H1 (cell line): ENCODE measurements around the gene MTMR6. TPM values are rescaled to one million over a fixed set of nuclear protein-coding genes. Genes with fewer than 3 reads are reported as not detected.

Source experiments
- CTCF ChIA-PET: fragments of 300-600 bp; sonication (Branson Sonifier 250); formaldehyde crosslinking; loops from one replicate; lab custom pipeline; 2021; ENCODE audit not compliant: partially characterized antibody; lab: Charles Lee
- POLR2A ChIA-PET: fragments of 300-600 bp; sonication (Branson Sonifier 250); formaldehyde crosslinking; loops from one replicate; lab custom pipeline; 2021; ENCODE audit warnings: inconsistent platforms; ENCODE audit not compliant: partially characterized antibody; lab: Charles Lee
- DNase-seq, 2 experiments: peaks; one replicate each; pipeline versions ENCODE4 v3.0.0 to v3.0.0-alpha.2; 2010 to 2022; ENCODE audit warnings: low spot score in 2 of 2, low read depth in 1 of 2, mixed read lengths in 1 of 2
- FAIRE-seq: peaks from 2 replicates; lab custom pipeline; 2011; peaks lifted over from hg19 to GRCh38; lab: Jason Lieb, UNC
- H2AFZ ChIP-seq: 2 replicates; pipeline ENCODE4 v1.8.1; 2012; ENCODE audit warnings: low read length, inconsistent platforms
- H2AK5ac ChIP-seq: 2 replicates; pipeline ENCODE4 v1.6.1; 2013; ENCODE audit warnings: low read depth, low read length
- H2BK120ac ChIP-seq: replicated peaks from 2 replicates; pipeline ENCODE3; 2013; ENCODE audit warnings: low read depth, low read length, inconsistent platforms
- H2BK12ac ChIP-seq: 2 replicates; pipeline ENCODE4 v1.6.1; 2013; ENCODE audit warnings: low read depth, low read length
- H2BK15ac ChIP-seq: 2 replicates; pipeline ENCODE4 v1.6.1; 2013; ENCODE audit warnings: low read length
- H2BK20ac ChIP-seq: 2 replicates; pipeline ENCODE4 v1.6.1; 2013; ENCODE audit warnings: low read length
- H2BK5ac ChIP-seq: 2 replicates; pipeline ENCODE4 v1.6.1; 2013; ENCODE audit warnings: low read depth, low read length
- H3K14ac ChIP-seq: 2 replicates; pipeline ENCODE4 v1.6.1; 2013; ENCODE audit warnings: inconsistent platforms; ENCODE audit not compliant: insufficient read length
- H3K18ac ChIP-seq: 2 replicates; pipeline ENCODE4 v1.6.1; 2013; ENCODE audit warnings: low read length; ENCODE audit errors: extremely low read depth
- H3K23ac ChIP-seq: 2 replicates; pipeline ENCODE4 v1.6.1; 2013; ENCODE audit warnings: inconsistent platforms; ENCODE audit not compliant: insufficient read length
- H3K23me2 ChIP-seq: 2 replicates; pipeline ENCODE4 v1.6.1; 2013; ENCODE audit warnings: low read depth, low read length
- H3K27ac ChIP-seq: 2 replicates; pipeline ENCODE4 v1.6.1; 2011; ENCODE audit warnings: low read depth, low read length, inconsistent platforms
- H3K27me3 ChIP-seq, 4 experiments: replicated peaks in 1 of 4; 1 replicate in 1 of 4; 2 replicates in 3 of 4; pipeline versions ENCODE4 v1.6.1 to v1.8.1; 2011 to 2013; ENCODE audit warnings: low read length in 3 of 4, mild to moderate bottlenecking in 3 of 4, inconsistent platforms in 2 of 4, mixed read lengths in 2 of 4, moderate library complexity in 1 of 4; ENCODE audit not compliant: control insufficient read depth in 3 of 4, insufficient read depth in 3 of 4; ENCODE audit errors: extremely low read depth in 1 of 4
- H3K36me3 ChIP-seq, 4 experiments: 2 replicates each; pipeline versions ENCODE4 v1.6.1 to v1.8.1; 2011 to 2013; ENCODE audit warnings: mild to moderate bottlenecking in 4 of 4, low read length in 3 of 4, moderate library complexity in 2 of 4, control low read depth in 1 of 4, inconsistent platforms in 1 of 4; ENCODE audit not compliant: insufficient read depth in 4 of 4, control insufficient read depth in 2 of 4
- H3K4ac ChIP-seq: replicated peaks from 2 replicates; pipeline ENCODE3; 2013; ENCODE audit warnings: low read length, low read depth, mixed read lengths, inconsistent platforms; ENCODE audit not compliant: insufficient read length
- H3K4me1 ChIP-seq, 4 experiments: replicated peaks in 1 of 4; 1 replicate in 1 of 4; 2 replicates in 3 of 4; pipeline versions ENCODE4 v1.6.1 to v1.8.1; 2011 to 2013; ENCODE audit warnings: low read length in 3 of 4, inconsistent platforms in 2 of 4, mixed read lengths in 1 of 4; ENCODE audit not compliant: insufficient read depth in 4 of 4, control insufficient read depth in 3 of 4
- H3K4me2 ChIP-seq, 2 experiments: 2 replicates each; pipeline versions ENCODE4 v1.6.1 to v1.8.1; 2011 to 2013; ENCODE audit warnings: low read depth in 2 of 2, low read length in 2 of 2, control low read depth in 1 of 2, inconsistent platforms in 1 of 2, mild to moderate bottlenecking in 1 of 2; ENCODE audit not compliant: insufficient read depth in 1 of 2
- H3K4me3 ChIP-seq, 4 experiments: fragments of 200-600, 300-600 bp in 1 of 4; sonication (generic), shearing (Covaris generic), sonication (Bioruptor Twin) in 1 of 4; 2 replicates each; pipeline versions ENCODE4 v1.5.1 to v1.8.1; 2011 to 2016; ENCODE audit warnings: low read length in 4 of 4, low read depth in 3 of 4, control low read depth in 2 of 4, inconsistent platforms in 2 of 4, mild to moderate bottlenecking in 2 of 4, mixed read lengths in 1 of 4, moderate library complexity in 1 of 4; ENCODE audit not compliant: insufficient read depth in 2 of 4; ENCODE audit errors: extremely low read depth in 1 of 4
- H3K56ac ChIP-seq: replicated peaks from 2 replicates; pipeline ENCODE3; 2013; ENCODE audit warnings: low read depth, mild to moderate bottlenecking, mixed read lengths, low read length, inconsistent platforms; ENCODE audit not compliant: insufficient read length
- H3K79me1 ChIP-seq: 2 replicates; pipeline ENCODE4 v1.6.1; 2013; ENCODE audit warnings: low read depth, low read length, control low read depth
- H3K79me2 ChIP-seq, 2 experiments: 2 replicates each; pipeline versions ENCODE4 v1.6.1 to v1.8.1; 2012 to 2013; ENCODE audit warnings: low read length in 2 of 2, mild to moderate bottlenecking in 2 of 2, inconsistent platforms in 1 of 2; ENCODE audit not compliant: insufficient read depth in 2 of 2, control insufficient read depth in 1 of 2
- H3K9ac ChIP-seq, 4 experiments: replicated peaks in 1 of 4; 1 replicate in 1 of 4; 2 replicates in 3 of 4; pipeline versions ENCODE4 v1.6.1 to v1.8.1; 2011 to 2013; ENCODE audit warnings: low read depth in 3 of 4, low read length in 3 of 4, control low read depth in 2 of 4, mild to moderate bottlenecking in 2 of 4, moderate library complexity in 2 of 4, inconsistent platforms in 1 of 4; ENCODE audit errors: extremely low read depth in 1 of 4
- H3K9me3 ChIP-seq, 2 experiments: 2 replicates each; pipeline versions ENCODE4 v1.6.1 to v1.8.1; 2012 to 2013; ENCODE audit warnings: mild to moderate bottlenecking in 2 of 2, moderate library complexity in 2 of 2, control low read depth in 1 of 2, inconsistent platforms in 1 of 2, low read depth in 1 of 2, low read length in 1 of 2, mixed read lengths in 1 of 2; ENCODE audit not compliant: insufficient read depth in 2 of 2
- H4K20me1 ChIP-seq, 2 experiments: replicated peaks in 1 of 2; 2 replicates each; pipeline versions ENCODE3 to v1.8.1; 2011 to 2013; ENCODE audit warnings: inconsistent platforms in 2 of 2, low read length in 2 of 2, mild to moderate bottlenecking in 1 of 2; ENCODE audit not compliant: insufficient read depth in 2 of 2, control insufficient read depth in 1 of 2
- H4K5ac ChIP-seq: 2 replicates; pipeline ENCODE4 v1.6.1; 2013; ENCODE audit warnings: low read length, low read depth, mixed read lengths, inconsistent platforms; ENCODE audit not compliant: insufficient read length
- H4K8ac ChIP-seq: 2 replicates; pipeline ENCODE4 v1.8.0; 2013; ENCODE audit warnings: mild to moderate bottlenecking, moderate library complexity, low read length, inconsistent platforms; ENCODE audit not compliant: insufficient read depth; ENCODE audit errors: extremely low read depth
- H4K91ac ChIP-seq: replicated peaks from 2 replicates; pipeline ENCODE3; 2013; ENCODE audit warnings: low read length, mixed read lengths, inconsistent platforms; ENCODE audit not compliant: insufficient read length
- ASH2L ChIP-seq: fragments of 200-600, 300-600 bp; sonication (generic); IDR thresholded peaks from one replicate; pipeline ENCODE4 v1.7.1; 2017; ENCODE audit warnings: low read length
- BACH1 ChIP-seq: IDR thresholded peaks from 2 replicates; pipeline ENCODE4 v1.6.1; 2012; ENCODE audit warnings: low read length, improper control_type of control experiment
- RAD21 ChIP-seq, 2 experiments: IDR thresholded peaks in 1 of 2; conservative IDR thresholded peaks in 1 of 2; 2 replicates each; pipeline ENCODE4 v1.6.1; 2011; ENCODE audit warnings: low read depth in 2 of 2, low read length in 2 of 2, improper control_type of control experiment in 1 of 2, inconsistent platforms in 1 of 2, mild to moderate bottlenecking in 1 of 2, moderate library complexity in 1 of 2
- RFX5 ChIP-seq: IDR thresholded peaks from 2 replicates; pipeline ENCODE4 v1.6.1; 2011; ENCODE audit warnings: low read depth, low read length, improper control_type of control experiment, borderline replicate concordance
- WGBS, 2 experiments: shearing (Covaris generic) in 1 of 2; methylation state at CpG; one replicate each; pipeline versions ENCODE4 v1.1.6 to v1.1.7; 2013 to 2015; ENCODE audit warnings: low lambda C conversion rate in 2 of 2, mixed read lengths in 2 of 2, inconsistent platforms in 1 of 2, low coverage in 1 of 2, missing lambda C conversion rate in 1 of 2; ENCODE audit not compliant: insufficient replicate concordance in 2 of 2, insufficient coverage in 1 of 2, insufficient read length in 1 of 2; ENCODE audit errors: extremely low coverage in 1 of 2, missing lambda C conversion rate in 1 of 2; 5-methylcytosine and 5-hydroxymethylcytosine counted together
- polyA plus RNA-seq, 7 experiments: library from polyadenylated mRNA; depleted of rRNA in 3 of 7; stranded (reverse) in 5 of 7; unstranded in 2 of 7; fragments of >200 nt in 5 of 7; fragments of 200-250 nt in 2 of 7; gene quantifications; 1 replicate in 5 of 7; 2 replicates in 1 of 7; 4 replicates in 1 of 7; pipeline versions ENCODE4 v1.2.1 to v1.2.3, GENCODE V29; 2011 to 2013; ENCODE audit warnings: missing spikeins in 2 of 7, mixed read lengths in 2 of 7
- total RNA-seq: library from RNA; stranded (reverse); fragmentation: NEBNext Ultra II Directional; extraction: Animal tissue kit (Norgen Biotek cat#: 25700); gene quantifications from 2 replicates; pipeline ENCODE4 v1.2.1, GENCODE V29; 2021
- TF ChIP-seq, protein P1 (sequence below), 3 experiments: IDR thresholded peaks; 1 replicate in 2 of 3; 2 replicates in 1 of 3; pipeline versions ENCODE4 v1.5.1 to v1.6.1; 2011; ENCODE audit warnings: low read length in 3 of 3, mild to moderate bottlenecking in 3 of 3, inconsistent platforms in 2 of 3, low read depth in 1 of 3, moderate library complexity in 1 of 3; ENCODE audit not compliant: insufficient read depth in 1 of 3; ENCODE audit errors: control extremely low read depth in 1 of 3

MTMR6 gene
- total and polyA plus RNA-seq, 2 of the 8 experiments (the other 6 are each of a cell fraction or from before 2014, with no cell fraction given) = 2.1 to 8.4 TPM

DNA sequence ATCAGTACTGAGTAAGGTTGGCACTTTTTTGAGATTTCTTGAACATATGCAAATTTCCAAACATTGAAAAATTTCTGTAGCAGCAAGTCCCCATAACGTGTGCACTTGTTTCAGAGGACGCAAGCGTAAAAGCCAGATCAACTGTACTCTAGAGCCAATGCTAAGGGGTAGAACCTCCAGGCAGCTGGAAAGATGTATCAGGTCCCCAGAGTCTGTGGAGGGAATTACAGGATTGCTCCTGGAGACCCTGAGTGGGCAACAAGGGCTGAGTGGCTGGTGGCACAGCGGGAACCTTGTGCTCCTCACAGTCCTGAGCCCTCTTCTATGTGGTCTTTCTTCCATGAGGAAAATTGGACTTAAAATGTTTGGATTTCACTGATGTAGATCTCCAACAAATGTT, 61.3 kb downstream of the MTMR6 start:
- Histone ChIP-seq H2BK12ac (no peak overlapping the region), H3K4ac (no peak overlapping the region), H3K4me1 (no peaks in the 10 kb centered on the region), H4K20me1 (no peaks in the 10 kb centered on the region), H2BK20ac (no peak overlapping the region), H3K36me3 (no peaks in the 10 kb centered on the region), H4K91ac (no peak overlapping the region), H3K4me2 (no peak overlapping the region), H2AK5ac (no peak overlapping the region)
- POLR2A ChIA-PET = no interaction called here
- no peak for DNase-seq
- TF ChIP-seq RAD21 (IDR thresholded peaks at IDR 0.05 in 1 of 2, conservative IDR thresholded peaks at IDR 0.05 in 1 of 2; ENCODE audit: low read depth in 2 of 2, low read length in 2 of 2) (peak in 1 of 2 experiments; percentile 14; a peak in 1 of 4 replicates), RFX5 (no peak), BACH1 (0 out of 2 replicates have a peak, but pooled peaks have one; percentile 14), ASH2L (no peak)
- TF ChIP-seq, protein P1, sequence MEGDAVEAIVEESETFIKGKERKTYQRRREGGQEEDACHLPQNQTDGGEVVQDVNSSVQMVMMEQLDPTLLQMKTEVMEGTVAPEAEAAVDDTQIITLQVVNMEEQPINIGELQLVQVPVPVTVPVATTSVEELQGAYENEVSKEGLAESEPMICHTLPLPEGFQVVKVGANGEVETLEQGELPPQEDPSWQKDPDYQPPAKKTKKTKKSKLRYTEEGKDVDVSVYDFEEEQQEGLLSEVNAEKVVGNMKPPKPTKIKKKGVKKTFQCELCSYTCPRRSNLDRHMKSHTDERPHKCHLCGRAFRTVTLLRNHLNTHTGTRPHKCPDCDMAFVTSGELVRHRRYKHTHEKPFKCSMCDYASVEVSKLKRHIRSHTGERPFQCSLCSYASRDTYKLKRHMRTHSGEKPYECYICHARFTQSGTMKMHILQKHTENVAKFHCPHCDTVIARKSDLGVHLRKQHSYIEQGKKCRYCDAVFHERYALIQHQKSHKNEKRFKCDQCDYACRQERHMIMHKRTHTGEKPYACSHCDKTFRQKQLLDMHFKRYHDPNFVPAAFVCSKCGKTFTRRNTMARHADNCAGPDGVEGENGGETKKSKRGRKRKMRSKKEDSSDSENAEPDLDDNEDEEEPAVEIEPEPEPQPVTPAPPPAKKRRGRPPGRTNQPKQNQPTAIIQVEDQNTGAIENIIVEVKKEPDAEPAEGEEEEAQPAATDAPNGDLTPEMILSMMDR (IDR thresholded peaks at IDR 0.05; ENCODE audit: control extremely low read depth in 1 of 3, insufficient read depth in 1 of 3, low read depth in 1 of 3, low read length in 3 of 3) = peak in 1 of 3 experiments; percentile 16; a peak in 1 of 4 replicates
- TF ChIP-seq, all 59 proteins: peak for 3
- Histone ChIP-seq H2BK15ac (no peak overlapping the region), H2BK5ac (no peak overlapping the region), H3K18ac (no peak overlapping the region), H3K27me3 (no peaks in the 10 kb centered on the region), H3K23ac (no peak overlapping the region), H3K56ac (no peak overlapping the region), H3K79me2 (no peaks in the 10 kb centered on the region), H4K8ac (no peak overlapping the region), H3K4me3 (no peak overlapping the region), H3K27ac (no peak overlapping the region), H3K79me1 (no peaks in the 10 kb centered on the region), H3K23me2 (no peaks in the 10 kb centered on the region; the same call in 1 of the 2 replicates), H2BK120ac (no peak overlapping the region), H2AFZ (no peak overlapping the region), H4K5ac (no peak overlapping the region), H3K9ac (no peak overlapping the region), H3K9me3 (no peaks in the 10 kb centered on the region), H3K14ac (no peak overlapping the region)
- WGBS, 2 experiments = 92% methylated on average over 4 of the region's 4 CpGs; no CpG with 5 or more reads in 1 of the 2 experiments
- CTCF ChIA-PET = interaction anchor here (1.0 to 1.4 kb wide), 2 partner anchors 9 to 14 kb away, joined by 3 read pairs; no protein-coding TSS in a partner anchor
- no peak for FAIRE-seq
